ENCODE measurements around the gene ACSF2.
"Not testable (repeated sequence)": the region's sequence is repeated elsewhere in the genome, so short reads cannot be mapped to it uniquely, and the experiment has no call there.

ACSF2 gene

GRCh38 chr17:50407921-50408320 lies 18.1 kb upstream of the ACSF2 start:
- DNase-seq (ENCODE audit: low read depth in 2 of 2): no peak

DNA sequence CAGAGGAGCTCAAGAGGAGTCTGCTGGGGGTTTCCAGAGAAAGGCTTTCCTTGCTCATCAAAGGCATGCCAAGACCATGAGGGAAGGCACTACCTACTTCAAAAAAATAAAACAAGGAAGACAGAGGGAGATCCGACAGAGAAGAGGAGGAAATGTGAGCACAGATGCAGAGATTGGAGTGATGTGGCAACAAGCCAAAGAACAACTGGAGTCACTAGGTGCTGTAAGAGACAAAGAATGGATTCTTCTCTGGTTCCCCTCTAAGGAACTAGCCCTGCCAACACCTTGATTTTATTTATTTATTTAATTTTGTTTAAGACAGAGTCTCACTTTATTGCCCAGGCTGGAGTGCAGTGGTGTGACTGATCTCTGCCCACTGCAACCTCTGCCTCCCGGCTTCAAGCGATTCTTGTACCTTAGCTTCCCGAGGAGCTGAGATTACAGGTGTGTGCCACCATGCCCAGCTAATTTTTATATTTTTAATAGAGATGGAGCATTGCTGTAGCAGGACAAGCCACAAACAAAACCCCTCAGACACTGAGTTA lies 13.8 kb upstream of the ACSF2 start:
- DNase-seq (ENCODE audit: low read depth in 2 of 2): no peak

GRCh38 chr17:50414808-50415207 lies 11.2 kb upstream of the ACSF2 start:
- no peak for DNase-seq (ENCODE audit: low read depth in 2 of 2)

- DNase-seq (ENCODE audit: low read depth in 2 of 2): not testable (repeated sequence)
Measured at GRCh38 chr17:50419577-50419976, 6.4 kb upstream of the ACSF2 start.

DNA sequence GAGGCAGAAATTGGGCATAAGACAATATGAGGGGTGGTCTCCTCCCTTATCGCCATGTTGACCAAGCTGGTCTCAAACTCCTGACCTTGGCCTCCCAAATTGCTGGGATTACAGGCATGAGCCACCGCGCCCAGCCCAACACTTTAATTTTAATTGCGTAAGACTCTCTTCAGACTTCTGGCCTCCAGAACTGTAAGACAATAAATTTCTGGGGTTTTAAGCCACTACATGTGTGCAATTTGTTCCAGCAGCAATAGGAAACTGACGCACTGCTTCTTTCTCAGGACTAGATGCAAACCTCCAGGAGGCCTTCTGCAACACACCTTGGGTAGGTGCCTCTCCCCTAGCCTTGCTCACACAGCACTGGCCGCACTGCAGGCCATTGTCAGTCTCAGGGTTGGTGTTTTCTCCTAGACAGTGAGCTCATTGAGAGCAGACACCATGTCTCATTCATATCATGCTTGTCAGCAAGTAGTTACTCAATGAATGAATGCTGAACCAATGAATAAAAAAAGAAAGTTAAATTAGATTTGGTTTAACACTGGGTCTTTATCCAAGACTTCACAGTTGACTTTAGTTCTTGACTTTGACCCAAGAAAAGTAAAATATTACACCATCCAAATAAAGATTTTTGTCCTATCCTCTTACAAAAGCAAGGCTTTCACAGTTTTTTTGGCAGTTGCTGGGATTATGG lies 5.5 kb upstream of the ACSF2 start:
- no peak for DNase-seq (ENCODE audit: low read depth in 2 of 2)

DNA sequence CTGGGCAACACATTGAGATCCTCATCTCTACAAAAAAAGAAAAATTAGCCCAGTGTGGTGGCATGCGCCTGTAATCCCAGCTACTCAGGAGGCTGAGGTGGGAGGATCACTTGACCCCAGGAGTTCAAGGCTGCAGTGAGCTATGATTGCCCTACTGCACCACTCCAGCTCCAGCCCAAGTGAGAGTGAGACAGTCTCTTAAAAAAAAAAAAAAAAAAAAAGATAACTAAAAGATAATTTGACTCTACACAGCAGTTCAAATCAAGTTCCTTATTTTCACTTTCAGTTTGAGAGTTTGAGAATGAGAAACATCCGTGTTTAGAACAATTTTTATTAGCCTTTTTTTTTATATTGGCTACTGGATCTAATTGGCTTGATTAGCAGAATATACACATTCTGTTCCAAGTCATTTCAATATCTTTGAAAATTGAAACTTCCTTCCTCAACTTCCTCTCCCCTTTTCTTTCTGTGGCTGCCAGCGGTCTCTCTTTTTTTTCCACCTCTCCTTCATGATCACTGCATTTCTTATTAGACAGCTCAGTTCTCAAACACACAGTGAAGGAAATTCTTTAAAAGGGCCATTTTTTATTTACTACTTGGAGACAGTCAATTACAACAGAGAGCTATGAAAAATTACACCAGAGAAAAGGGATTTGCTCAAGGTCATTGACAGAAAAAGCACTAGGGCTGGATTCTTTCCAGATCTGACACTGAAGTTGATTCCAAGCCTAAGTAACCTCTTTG lies 4.5 kb upstream of the ACSF2 start:
- no peak for DNase-seq (ENCODE audit: low read depth in 2 of 2)

GRCh38 chr17:50422738-50423137 lies 3.3 kb upstream of the ACSF2 start:
- DNase-seq (ENCODE audit: low read depth in 2 of 2): no peak

GRCh38 chr17:50423553-50424159 lies 2.4 kb upstream of the ACSF2 start:
- DNase-seq (ENCODE audit: low read depth in 2 of 2): no peak

DNA sequence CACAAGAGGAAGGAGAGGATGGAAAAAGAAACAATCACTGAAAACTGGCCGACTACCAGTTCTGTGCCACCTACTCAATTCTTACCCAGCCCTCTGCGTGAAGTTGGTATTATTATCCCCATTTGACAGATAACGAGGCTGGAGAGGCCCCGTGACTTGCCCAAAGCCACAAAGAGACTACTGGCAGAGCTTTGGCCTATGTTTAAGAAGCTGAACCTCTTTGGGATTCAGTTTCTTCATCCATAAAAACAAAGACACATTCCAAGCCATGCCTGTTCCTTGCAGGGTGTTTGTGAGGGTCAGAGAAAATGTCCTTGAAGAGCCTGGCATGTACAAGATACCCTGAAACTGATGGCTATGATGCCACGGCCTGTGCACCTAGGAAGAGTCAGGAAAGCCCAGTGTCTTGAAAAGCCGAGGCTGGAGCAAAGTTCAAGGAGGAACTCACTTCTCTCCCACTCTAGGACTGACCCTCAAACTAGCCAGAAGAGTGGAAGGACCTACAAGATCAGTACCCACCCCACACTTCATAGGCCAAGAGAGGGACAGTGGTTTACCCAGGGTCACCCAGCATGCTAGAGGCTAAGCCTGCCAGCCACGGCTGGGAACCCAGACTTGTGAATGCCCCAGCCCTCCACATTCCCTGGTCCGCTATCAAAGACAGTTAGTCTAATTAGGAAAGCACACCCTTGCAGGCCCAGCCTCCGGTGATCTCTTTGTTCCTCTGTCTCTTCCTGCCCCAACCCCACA lies 1.6 kb upstream of the ACSF2 start:
- no peak for DNase-seq (ENCODE audit: low read depth in 2 of 2)

DNA sequence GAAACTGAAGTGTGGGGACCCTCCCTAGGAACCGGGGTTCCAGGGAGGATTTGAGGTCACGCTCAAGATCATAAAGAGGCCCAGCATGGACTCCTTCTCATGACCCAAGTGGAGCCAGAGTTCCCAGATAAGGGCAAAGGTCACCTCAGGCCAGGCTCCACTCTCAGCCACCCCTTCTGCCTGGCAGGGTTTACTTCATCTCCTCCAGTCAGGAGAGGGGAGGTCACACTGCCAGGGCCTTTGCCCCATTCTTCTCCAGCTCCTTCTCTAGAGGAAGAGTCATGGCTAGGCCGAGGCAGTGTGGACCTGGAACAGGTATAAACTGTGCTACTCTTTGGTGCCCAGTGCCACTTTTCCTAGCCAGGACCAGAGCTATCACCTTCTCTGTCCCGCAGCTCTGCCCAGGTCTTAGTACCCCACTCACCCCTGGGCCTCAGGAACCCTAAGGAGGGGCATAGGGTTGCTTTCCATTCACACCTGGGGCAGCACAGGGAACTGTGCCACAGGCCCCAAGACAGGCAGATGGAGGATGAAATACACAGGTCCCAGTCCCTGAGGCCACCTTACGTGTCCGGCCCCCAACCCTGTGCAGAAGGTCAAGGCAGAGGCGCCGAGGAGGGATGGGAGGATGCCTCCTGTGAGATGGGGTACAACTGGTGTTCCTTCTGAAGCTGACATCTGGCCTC lies 879 bp upstream of the ACSF2 start:
- DNase-seq (ENCODE audit: low read depth in 2 of 2): no peak

DNA sequence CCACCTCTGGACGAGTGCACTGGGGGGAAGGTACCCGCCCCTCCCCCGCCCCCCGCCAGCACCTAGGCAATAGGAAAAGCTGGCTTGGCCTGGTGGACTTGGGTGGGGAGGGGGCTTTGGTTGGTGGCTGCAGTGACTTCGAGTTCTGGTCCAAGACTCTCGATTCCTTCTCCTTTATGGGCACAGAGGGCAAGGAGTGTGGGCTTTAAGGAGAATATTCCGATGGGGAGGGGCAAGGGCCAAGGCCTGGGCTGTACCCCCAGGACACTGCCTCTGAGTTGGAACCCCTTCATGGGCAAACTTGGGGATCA lies 409 bp downstream of the ACSF2 start:
- no peak for DNase-seq (ENCODE audit: low read depth in 2 of 2)

DNA sequence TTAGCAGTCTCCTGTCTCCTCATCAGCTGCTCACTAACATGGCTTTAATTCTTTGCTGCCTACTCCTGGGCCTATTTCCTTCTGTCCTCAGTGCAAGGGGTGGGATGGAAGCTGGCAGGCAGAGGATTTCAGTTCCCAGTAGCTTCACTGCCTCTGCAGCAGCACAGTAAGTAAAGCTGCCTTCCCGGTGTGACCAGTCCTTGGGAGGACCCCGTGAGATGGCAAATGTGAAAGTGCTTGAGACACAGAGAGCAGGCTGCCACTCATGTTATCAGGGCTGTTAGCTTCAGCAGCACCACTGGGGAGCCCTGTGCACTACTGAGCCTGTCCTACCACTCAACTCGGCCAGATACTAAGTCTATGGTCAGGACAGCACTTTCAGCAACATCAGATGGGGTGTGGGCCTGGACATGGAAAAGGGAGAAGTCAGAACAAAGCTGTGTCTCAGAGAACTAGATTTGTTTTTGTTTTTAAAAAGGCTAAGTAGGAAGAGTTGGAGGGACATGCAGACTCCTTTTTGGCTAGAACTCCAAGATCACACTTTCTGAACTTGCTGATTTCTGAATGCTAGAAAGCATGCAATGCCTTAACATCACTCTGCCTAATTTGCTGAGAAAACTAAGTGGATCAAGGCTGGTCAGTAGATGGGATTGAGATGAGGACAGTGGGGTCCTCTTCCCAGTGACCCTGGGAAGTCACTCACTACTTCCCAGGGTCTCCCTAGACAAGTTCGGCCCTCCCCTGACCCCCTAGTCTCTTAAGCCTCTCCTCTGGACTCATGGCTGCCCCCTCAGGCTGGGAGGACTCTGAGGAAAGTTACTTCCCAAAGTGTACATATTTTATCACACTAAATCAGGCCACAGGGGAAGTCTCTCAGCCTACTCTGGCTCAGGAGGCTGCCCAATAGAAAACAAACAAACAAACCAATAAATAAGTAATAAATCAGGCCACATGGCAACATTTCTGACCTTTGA lies 1.1 kb downstream of the ACSF2 start:
- no peak for DNase-seq (ENCODE audit: low read depth in 2 of 2)

GRCh38 chr17:50428126-50428525 lies 2.1 kb downstream of the ACSF2 start:
- DNase-seq (ENCODE audit: low read depth in 2 of 2): not testable (repeated sequence)

DNA sequence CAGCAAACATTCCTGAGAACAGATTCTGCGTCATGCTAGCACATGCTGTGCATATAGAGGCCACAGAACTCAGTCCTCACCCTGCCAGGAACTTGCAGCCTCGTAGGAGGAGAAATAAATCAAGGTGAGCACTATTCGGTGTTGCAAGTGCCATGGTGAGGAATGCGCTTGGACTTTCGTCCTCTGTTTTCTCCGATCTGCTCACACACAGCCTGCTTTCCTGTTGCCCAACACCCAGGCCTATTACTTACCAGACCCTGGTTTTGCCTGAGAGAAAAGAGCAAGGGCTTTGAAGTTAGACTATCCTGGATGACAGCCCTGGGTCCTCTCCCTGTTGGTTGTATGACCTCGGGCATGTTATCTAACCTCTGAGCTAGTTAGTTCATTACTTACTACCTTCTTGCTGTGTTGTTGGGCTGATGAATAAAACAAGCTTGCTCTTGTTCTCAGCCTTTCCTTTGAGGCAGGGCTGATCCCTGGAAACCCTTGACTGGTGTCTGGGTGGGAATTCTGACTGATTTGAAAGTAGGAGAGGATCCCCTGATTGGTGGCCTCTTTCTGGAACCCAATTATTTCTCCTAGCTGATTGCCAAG lies 2.9 kb downstream of the ACSF2 start:
- DNase-seq (ENCODE audit: low read depth in 2 of 2): no peak

- no peak for DNase-seq (ENCODE audit: low read depth in 2 of 2)
Measured at GRCh38 chr17:50429793-50430192, 3.8 kb downstream of the ACSF2 start.

DNA sequence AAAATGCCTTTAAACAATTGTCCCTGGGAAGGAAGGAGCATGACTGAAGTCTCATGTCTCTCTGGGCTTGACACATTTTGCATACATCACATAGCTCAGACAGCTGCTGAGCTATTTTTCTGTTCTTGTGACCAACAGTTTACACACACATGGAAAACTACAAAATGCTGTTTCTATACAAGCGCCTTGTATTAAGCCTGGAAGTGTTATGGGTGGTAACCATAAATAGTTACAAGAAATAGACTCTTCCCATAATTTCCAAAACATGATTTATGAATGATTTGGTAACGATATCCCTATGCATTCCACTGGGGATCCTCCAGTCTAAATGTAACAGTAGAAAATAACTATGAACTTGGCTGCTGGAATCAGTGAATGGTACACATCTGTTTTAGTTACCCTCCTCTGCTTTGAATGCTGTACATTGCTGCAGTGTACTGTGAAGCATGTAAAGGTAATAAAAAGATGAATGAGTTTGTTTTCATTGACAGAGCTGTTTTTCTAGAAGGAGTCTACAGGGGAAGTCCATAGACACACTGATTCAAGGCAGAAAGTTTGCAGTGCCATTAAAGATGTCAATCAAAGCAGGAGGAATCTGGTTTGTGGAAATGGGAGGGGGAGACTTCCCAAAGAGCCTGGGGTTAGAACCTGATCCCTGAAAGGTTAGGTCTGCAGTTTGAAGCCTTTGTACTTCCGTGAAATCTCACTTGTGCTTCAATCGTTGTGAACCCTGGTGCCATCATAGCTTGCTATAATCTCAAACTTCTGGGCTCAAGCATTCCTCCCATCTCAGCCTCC lies 5.0 kb downstream of the ACSF2 start:
- DNase-seq (ENCODE audit: low read depth in 2 of 2): no peak

DNA sequence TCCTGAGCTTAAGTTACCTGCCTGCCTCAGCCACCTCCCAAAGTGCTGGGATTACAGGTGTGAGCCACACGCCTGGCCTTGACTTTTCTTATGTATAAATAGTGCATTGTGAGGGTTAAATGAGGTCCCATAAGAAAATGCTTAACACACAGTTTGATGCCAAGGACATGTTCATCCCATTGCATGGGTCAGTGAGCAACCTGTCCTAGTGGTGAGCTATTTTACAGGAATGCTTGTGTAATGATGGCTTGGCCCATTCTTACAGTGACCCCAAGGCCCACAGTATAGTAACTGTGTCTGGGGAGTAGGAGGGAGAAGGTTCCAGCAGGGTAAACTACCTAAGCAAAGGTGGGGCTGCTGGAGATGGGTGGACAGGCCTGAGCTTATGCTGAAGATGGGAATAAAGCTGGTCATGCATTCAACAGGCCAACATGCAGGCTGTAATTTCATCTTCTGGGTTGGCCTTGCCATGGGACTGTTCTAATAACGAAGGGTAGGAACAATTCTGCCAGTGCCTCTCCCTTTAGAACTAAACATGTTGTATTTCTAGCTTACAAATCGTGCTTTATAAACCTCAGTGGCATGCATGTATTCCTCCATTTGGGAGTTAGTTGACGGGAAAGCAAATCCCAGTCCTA lies 6.2 kb downstream of the ACSF2 start:
- no peak for DNase-seq (ENCODE audit: low read depth in 2 of 2)

DNA sequence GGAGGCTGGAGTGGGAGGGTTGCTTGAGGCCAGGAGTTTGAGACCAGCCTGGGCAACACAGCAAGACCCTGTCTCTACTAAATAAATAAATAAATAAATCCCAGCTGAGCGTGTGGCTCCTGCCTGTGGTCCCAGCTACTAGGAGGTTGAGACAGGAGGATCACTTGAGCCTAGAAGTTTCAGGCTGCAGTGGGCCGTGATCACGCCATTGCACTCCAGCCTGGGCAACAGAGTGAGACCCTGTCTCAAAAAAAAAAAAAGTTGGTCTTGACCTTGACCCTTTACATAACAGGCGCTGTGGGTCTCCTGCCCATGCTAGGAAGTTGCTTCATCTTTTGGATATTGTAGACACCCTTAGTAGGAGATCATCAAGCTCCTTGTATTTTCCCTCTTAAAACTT lies 11.4 kb downstream of the ACSF2 start:
- DNase-seq (ENCODE audit: low read depth in 2 of 2): no peak

- no peak for DNase-seq (ENCODE audit: low read depth in 2 of 2)
Measured at GRCh38 chr17:50439008-50439407, 13.0 kb downstream of the ACSF2 start.

All from stimulated activated CD8-positive, alpha-beta memory T cell treated with anti-CD3 and anti-CD28 coated beads, Interleukin-7, amount 100 ng/mL, for 1 hour (primary cell).